GM12873 (cell line): ENCODE measurements around the gene CDKN1A.

Source experiments
- CTCF ChIP-seq: IDR thresholded peaks from 2 replicates; pipeline ENCODE4 v1.5.1; 2012; ENCODE audit warnings: low read depth, mild to moderate bottlenecking, moderate library complexity, low read length, control low read depth; ENCODE audit not compliant: insufficient read depth; ENCODE audit errors: missing control alignments

CDKN1A gene

GRCh38 chr6:36721369-36722140, 43.0 kb downstream of the CDKN1A start:
- TF ChIP-seq CTCF = no peak

GRCh38 chr6:36722365-36722764, 43.9 kb downstream of the CDKN1A start:
- no peak for TF ChIP-seq CTCF

DNA sequence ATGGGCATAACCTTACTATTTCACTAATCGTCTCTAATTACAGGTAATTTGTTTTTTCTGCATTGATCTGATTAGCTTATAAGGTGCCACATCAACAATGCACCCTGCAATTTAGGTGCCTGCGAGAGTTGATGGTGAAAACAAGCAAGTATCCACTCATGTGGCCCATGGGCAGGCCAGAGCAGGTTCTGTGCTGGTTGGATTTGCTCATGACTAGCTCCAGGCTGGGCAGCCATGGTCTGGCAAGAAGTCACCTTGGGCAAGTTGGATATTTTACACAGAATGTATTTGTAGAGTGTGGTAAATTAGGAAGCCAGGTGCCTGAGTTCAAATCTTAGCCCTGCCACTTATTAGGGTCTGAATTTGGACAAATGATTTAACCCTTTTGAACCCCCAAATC, 44.4 kb downstream of the CDKN1A start:
- no peak for TF ChIP-seq CTCF

GRCh38 chr6:36724514-36725390, 46.2 kb downstream of the CDKN1A start:
- peak; percentile 57 for TF ChIP-seq CTCF

GRCh38 chr6:36725581-36725980, 47.1 kb downstream of the CDKN1A start:
- TF ChIP-seq CTCF = no peak

GRCh38 chr6:36727505-36728021, 49.0 kb downstream of the CDKN1A start:
- no peak for TF ChIP-seq CTCF
